ENCODE measurements around the gene ZNF689. TPM values are rescaled to one million over a fixed set of nuclear protein-coding genes. Genes with fewer than 3 reads are reported as not detected.

Gene ZNF689
- total and polyA plus RNA-seq, 2 of the 4 experiments (the other 2 are of a cell fraction), result 2.7 to 2.9 TPM

DNA sequence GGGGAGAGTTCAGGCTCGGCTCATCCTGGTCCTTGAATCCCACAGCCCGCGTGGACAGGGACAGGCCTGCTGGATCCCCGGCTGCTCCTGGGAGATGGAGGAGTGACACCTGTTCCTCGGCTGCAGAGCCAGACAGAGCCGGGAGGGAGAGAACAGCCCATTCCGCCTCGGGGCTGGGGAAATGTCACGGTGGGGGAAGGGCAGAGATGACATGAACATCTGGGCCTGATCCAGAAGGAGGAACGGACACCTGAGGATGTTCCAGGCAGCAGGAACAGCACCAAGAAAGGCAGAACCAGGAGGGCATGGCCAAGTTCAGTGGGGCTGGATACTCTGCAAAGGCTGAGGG, 54.1 kb downstream of the ZNF689 start:
- peaks cover 4% of the 10 kb centered on the region; the same call in 1 of the 2 replicates for H3K9me1 ChIP-seq (ENCODE audit: insufficient read depth, low read length)
- no peak overlapping the region for H3K4ac ChIP-seq (ENCODE audit: low read depth, low read length)
- H2BK20ac ChIP-seq (ENCODE audit: low read depth, low read length), result no peak overlapping the region
- dilution Hi-C loops (cut with HindIII; ENCODE audit: low sequenced_read_pairs, unreplicated experiment), result no loop called here
- no peak overlapping the region for H2AFZ ChIP-seq (replicated peaks; ENCODE audit: low read length, poor library complexity)
- no peak overlapping the region for H2BK5ac ChIP-seq (ENCODE audit: low read depth, low read length, poor library complexity, severe bottlenecking)
- H4K5ac ChIP-seq (ENCODE audit: low read depth, low read length), result no peak overlapping the region
- H4K20me1 ChIP-seq (ENCODE audit: insufficient read depth, low read length), result no peaks in the 10 kb centered on the region; the same call in 1 of the 2 replicates
- H3K27ac ChIP-seq (ENCODE audit: insufficient read depth, low read length), result no peak overlapping the region
- CTCF ChIA-PET, result no interaction called here
- H3K14ac ChIP-seq (replicated peaks; ENCODE audit: low read depth, low read length), result no peak overlapping the region
- intact Hi-C loops (cut with micrococcal nuclease), result no loop called here
- H3K27me3 ChIP-seq (ENCODE audit: control insufficient read depth, insufficient read depth, low read length), result no peaks in the 10 kb centered on the region
- H3K9ac ChIP-seq (ENCODE audit: low read depth, low read length), result no peak overlapping the region
- no peak for TF ChIP-seq MXI1 (IDR thresholded peaks at IDR 0.05; ENCODE audit: borderline replicate concordance, low read depth, low read length)
- TF ChIP-seq, protein P1, sequence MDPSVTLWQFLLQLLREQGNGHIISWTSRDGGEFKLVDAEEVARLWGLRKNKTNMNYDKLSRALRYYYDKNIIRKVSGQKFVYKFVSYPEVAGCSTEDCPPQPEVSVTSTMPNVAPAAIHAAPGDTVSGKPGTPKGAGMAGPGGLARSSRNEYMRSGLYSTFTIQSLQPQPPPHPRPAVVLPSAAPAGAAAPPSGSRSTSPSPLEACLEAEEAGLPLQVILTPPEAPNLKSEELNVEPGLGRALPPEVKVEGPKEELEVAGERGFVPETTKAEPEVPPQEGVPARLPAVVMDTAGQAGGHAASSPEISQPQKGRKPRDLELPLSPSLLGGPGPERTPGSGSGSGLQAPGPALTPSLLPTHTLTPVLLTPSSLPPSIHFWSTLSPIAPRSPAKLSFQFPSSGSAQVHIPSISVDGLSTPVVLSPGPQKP (IDR thresholded peaks at IDR 0.05; ENCODE audit: borderline replicate concordance, low read depth, low read length), result no peak
- H3K4me3 ChIP-seq (ENCODE audit: insufficient read depth, low read depth, low read length), result no peak overlapping the region
- no peaks in the 10 kb centered on the region for H3K4me1 ChIP-seq (ENCODE audit: control insufficient read depth, insufficient read depth, low read length)
- no peak overlapping the region for H2AK5ac ChIP-seq (ENCODE audit: low read depth, low read length)
- no peak overlapping the region for H3K4me2 ChIP-seq (ENCODE audit: low read depth, low read length)
- POLR2A ChIA-PET (ENCODE audit: unreplicated experiment), result no interaction called here
- H3K79me1 ChIP-seq (ENCODE audit: low read depth in 1 of 2, low read length in 2 of 2), result peaks cover 16 to 43% of the 10 kb centered on the region in 2 experiments; a peak in 2 of 4 replicates
- H3K56ac ChIP-seq (ENCODE audit: extremely low read depth, insufficient read depth, low read length), result no peak overlapping the region
- H2AK9ac ChIP-seq (replicated peaks; ENCODE audit: low read depth, low read length, poor library complexity), result no peak overlapping the region
- no peak overlapping the region for H3K23ac ChIP-seq (ENCODE audit: low read depth, low read length)
- H3K9me3 ChIP-seq (ENCODE audit: control insufficient read depth, insufficient read depth, low read length), result no peaks in the 10 kb centered on the region
- no peak overlapping the region for H4K91ac ChIP-seq (ENCODE audit: insufficient read depth, low read depth, low read length)
- no peak overlapping the region for H3K18ac ChIP-seq (ENCODE audit: low read depth, low read length)
- WGBS, 2 experiments (ENCODE audit: extremely low coverage in 2 of 2, insufficient read length in 1 of 2), result 75% methylated on average over 4 of the region's 10 CpGs; no CpG with 5 or more reads in 1 of the 2 experiments
- H2BK15ac ChIP-seq (ENCODE audit: low read depth, low read length), result no peak overlapping the region
- in situ Hi-C loops (cut with MboI; ENCODE audit: low sequenced_read_pairs), result no loop called here
- BruUV-seq (replicated peaks), result no TSS peak
- DNase-seq (no peak), ATAC-seq (ENCODE audit: low read depth) (no peak)
- H3K36me3 ChIP-seq (ENCODE audit: control insufficient read depth, insufficient read depth, low read length), result peaks cover 23% of the 10 kb centered on the region
- H2BK120ac ChIP-seq (ENCODE audit: low read depth, low read length), result no peak overlapping the region
- no peak overlapping the region for H4K8ac ChIP-seq (ENCODE audit: low read depth in 2 of 2, low read length in 2 of 2)

Measured in IMR-90 (cell line).